GM10266 (cell line): ENCODE results near the gene SLAMF1.
A peak's percentile ranks its signal among the peaks of the same experiment; 100 is the strongest.
"Not testable (repeated sequence)": the region's sequence is repeated elsewhere in the genome, so short reads cannot be mapped to it uniquely, and the experiment has no call there.

Source experiments
- DNase-seq: peaks from one replicate; pipeline ENCODE4 v3.0.0; 2012; ENCODE audit errors: extremely low spot score
- CTCF ChIP-seq: IDR thresholded peaks from 2 replicates; pipeline ENCODE4 v1.5.1; 2012; ENCODE audit warnings: mild to moderate bottlenecking, low read depth; ENCODE audit not compliant: control insufficient read depth, insufficient read depth; ENCODE audit errors: missing control alignments

SLAMF1 gene

GRCh38 chr1:160631983-160632625 lies 14.7 kb downstream of the SLAMF1 start:
- TF ChIP-seq CTCF: no peak
- no peak for DNase-seq

GRCh38 chr1:160630523-160631451 lies 16.1 kb downstream of the SLAMF1 start:
- no peak for TF ChIP-seq CTCF
- DNase-seq: no peak

- no peak for TF ChIP-seq CTCF
- no peak for DNase-seq
These were observed 17.3 kb downstream of the SLAMF1 start for GRCh38 chr1:160629286-160630210.

- DNase-seq: no peak
- TF ChIP-seq CTCF: no peak
These were observed 18.0 kb downstream of the SLAMF1 start for GRCh38 chr1:160628799-160629263.

- not testable (repeated sequence) for DNase-seq
These were observed 19.1 kb downstream of the SLAMF1 start for GRCh38 chr1:160627677-160628289.

- no peak for TF ChIP-seq CTCF
- DNase-seq: peak; percentile 24
These were observed 20.1 kb downstream of the SLAMF1 start for GRCh38 chr1:160626509-160627342.
